H9 (cell line): Measurements from ENCODE around the gene RAD21L1. TPM values are rescaled to one million over a fixed set of nuclear protein-coding genes. Genes with fewer than 3 reads are reported as not detected.

Experiments used
- DNase-seq: peaks from one replicate; pipeline ENCODE4 v3.0.0-alpha.2; 2017
- H2AFZ ChIP-seq: one replicate; pipeline ENCODE4 v1.6.1; 2013; ENCODE audit warnings: mild to moderate bottlenecking, low read length, control low read depth, moderate library complexity
- H2AK5ac ChIP-seq: 2 replicates; pipeline ENCODE4 v1.6.1; 2013; ENCODE audit warnings: low read length, control low read depth, mixed read lengths; ENCODE audit not compliant: insufficient read length
- H2BK120ac ChIP-seq: one replicate; pipeline ENCODE4 v1.6.1; 2013; ENCODE audit warnings: low read depth, mild to moderate bottlenecking, low read length, control low read depth, inconsistent platforms; ENCODE audit not compliant: poor library complexity, severe bottlenecking
- H2BK12ac ChIP-seq: 2 replicates; pipeline ENCODE4 v1.6.1; 2013; ENCODE audit warnings: low read length, control low read depth, mixed read lengths, low read depth; ENCODE audit not compliant: insufficient read length
- H2BK15ac ChIP-seq: 2 replicates; pipeline ENCODE4 v1.6.1; 2013; ENCODE audit warnings: low read depth, low read length, control low read depth
- H2BK20ac ChIP-seq: one replicate; pipeline ENCODE4 v1.6.1; 2013; ENCODE audit warnings: low read depth, mild to moderate bottlenecking, low read length, control low read depth, inconsistent platforms; ENCODE audit not compliant: poor library complexity, severe bottlenecking
- H2BK5ac ChIP-seq: 2 replicates; pipeline ENCODE4 v1.6.1; 2013; ENCODE audit warnings: low read length, control low read depth, mixed read lengths; ENCODE audit not compliant: insufficient read length
- H3K14ac ChIP-seq: 2 replicates; pipeline ENCODE4 v1.6.1; 2013; ENCODE audit warnings: low read length, control low read depth; ENCODE audit not compliant: insufficient read depth
- H3K18ac ChIP-seq: 2 replicates; pipeline ENCODE4 v1.6.1; 2013; ENCODE audit warnings: low read depth, mild to moderate bottlenecking, mixed read lengths, low read length, control low read depth; ENCODE audit not compliant: insufficient read length
- H3K23ac ChIP-seq: 2 replicates; pipeline ENCODE4 v1.6.1; 2013; ENCODE audit warnings: low read length, control low read depth, mixed read lengths, low read depth; ENCODE audit not compliant: insufficient read length
- H3K23me2 ChIP-seq: 2 replicates; pipeline ENCODE4 v1.6.1; 2013; ENCODE audit warnings: low read depth, mild to moderate bottlenecking, mixed read lengths, low read length, control low read depth; ENCODE audit not compliant: insufficient read length, poor library complexity, severe bottlenecking
- H3K27ac ChIP-seq: 2 replicates; pipeline ENCODE4 v1.5.1; 2013; ENCODE audit warnings: low read length, control low read depth, mixed read lengths, low read depth; ENCODE audit not compliant: insufficient read length
- H3K27me3 ChIP-seq: 2 replicates; pipeline ENCODE4 v1.6.1; 2013; ENCODE audit warnings: low read length, control low read depth, inconsistent platforms; ENCODE audit not compliant: insufficient read depth
- H3K4ac ChIP-seq: 2 replicates; pipeline ENCODE4 v1.6.1; 2013; ENCODE audit warnings: low read depth, mild to moderate bottlenecking, control low read depth, inconsistent platforms, low read length, moderate library complexity
- H3K4me1 ChIP-seq: 2 replicates; pipeline ENCODE4 v1.6.1; 2013; ENCODE audit warnings: low read length, control low read depth, inconsistent platforms; ENCODE audit not compliant: insufficient read depth
- H3K4me2 ChIP-seq: 2 replicates; pipeline ENCODE4 v1.6.1; 2013; ENCODE audit warnings: low read length, control low read depth, mixed read lengths; ENCODE audit not compliant: insufficient read length, insufficient read depth
- H3K56ac ChIP-seq: 2 replicates; pipeline ENCODE4 v1.6.1; 2013; ENCODE audit warnings: low read depth, mild to moderate bottlenecking, mixed read lengths, low read length, control low read depth; ENCODE audit not compliant: insufficient read length
- H3K79me1 ChIP-seq: 2 replicates; pipeline ENCODE4 v1.6.1; 2013; ENCODE audit warnings: low read depth, mild to moderate bottlenecking, moderate library complexity, low read length, control low read depth, inconsistent platforms; ENCODE audit not compliant: insufficient read depth, poor library complexity, severe bottlenecking
- H3K79me2 ChIP-seq: 2 replicates; pipeline ENCODE4 v1.6.1; 2013; ENCODE audit warnings: low read length, control low read depth, inconsistent platforms; ENCODE audit not compliant: insufficient read depth
- H3K9ac ChIP-seq: 2 replicates; pipeline ENCODE4 v1.6.1; 2013; ENCODE audit warnings: low read length, control low read depth, mixed read lengths; ENCODE audit not compliant: insufficient read length; ENCODE audit errors: extremely low read depth
- H3K9me3 ChIP-seq: one replicate; pipeline ENCODE4 v1.6.1; 2013; ENCODE audit warnings: low read depth, low read length, inconsistent platforms; ENCODE audit not compliant: control insufficient read depth
- H3T11ph ChIP-seq: one replicate; pipeline ENCODE4 v1.6.1; 2013; ENCODE audit warnings: mild to moderate bottlenecking, low read length, control low read depth, inconsistent platforms
- H4K20me1 ChIP-seq: one replicate; pipeline ENCODE4 v1.6.1; 2013; ENCODE audit not compliant: control insufficient read depth, insufficient read length, insufficient read depth
- H4K5ac ChIP-seq: 2 replicates; pipeline ENCODE4 v1.6.1; 2013; ENCODE audit warnings: low read depth, mild to moderate bottlenecking, mixed read lengths, low read length, control low read depth; ENCODE audit not compliant: insufficient read length
- H4K8ac ChIP-seq: replicated peaks from 2 replicates; pipeline ENCODE4 v1.6.1; 2013; ENCODE audit warnings: low read length, control low read depth, mixed read lengths, low read depth; ENCODE audit not compliant: insufficient read length
- H4K91ac ChIP-seq: 2 replicates; pipeline ENCODE4 v1.6.1; 2013; ENCODE audit warnings: low read depth, mild to moderate bottlenecking, moderate library complexity, mixed read lengths, low read length, control low read depth; ENCODE audit not compliant: insufficient read length
- H3K27ac Mint-ChIP-seq, 3 experiments: 2 replicates in 2 of 3; 3 replicates in 1 of 3; pipeline ENCODE4 v1.8.0; 2020 to 2021; ENCODE audit warnings: mixed read lengths in 3 of 3, mild to moderate bottlenecking in 1 of 3, moderate library complexity in 1 of 3
- H3K27me3 Mint-ChIP-seq: 2 replicates; pipeline ENCODE4 v1.8.0; 2021; ENCODE audit warnings: low read depth, mild to moderate bottlenecking, moderate library complexity, mixed read lengths
- H3K36me3 Mint-ChIP-seq, 3 experiments: 2 replicates in 2 of 3; 3 replicates in 1 of 3; pipeline ENCODE4 v1.8.0; 2020 to 2021; ENCODE audit warnings: low read depth in 3 of 3, mixed read lengths in 3 of 3; ENCODE audit not compliant: insufficient read depth in 1 of 3
- H3K4me1 Mint-ChIP-seq, 2 experiments: 2 replicates each; pipeline ENCODE4 v1.8.0; 2020; ENCODE audit warnings: mixed read lengths in 2 of 2
- H3K4me3 Mint-ChIP-seq, 2 experiments: 2 replicates in 1 of 2; 3 replicates in 1 of 2; pipeline ENCODE4 v1.8.0; 2020 to 2021; ENCODE audit warnings: mild to moderate bottlenecking in 2 of 2, mixed read lengths in 2 of 2, moderate library complexity in 1 of 2
- H3K9me3 Mint-ChIP-seq, 2 experiments: 2 replicates in 1 of 2; 3 replicates in 1 of 2; pipeline ENCODE4 v1.8.0; 2020; ENCODE audit warnings: mild to moderate bottlenecking in 2 of 2, mixed read lengths in 2 of 2, moderate library complexity in 1 of 2
- CTCF ChIP-seq: fragments of 200-600 bp; sonication (generic); conservative IDR thresholded peaks from 3 replicates; pipeline ENCODE4 v1.8.0; 2021; ENCODE audit warnings: antibody characterized with exemption, mild to moderate bottlenecking
- WGBS: extraction: QIAGEN DNeasy Blood & Tissue Kit; methylation state at CpG from one replicate; pipeline ENCODE4 v1.1.7; 2013; ENCODE audit warnings: missing lambda C conversion rate, low lambda C conversion rate, mixed read lengths; ENCODE audit not compliant: insufficient read length; ENCODE audit errors: extremely low coverage; 5-methylcytosine and 5-hydroxymethylcytosine counted together
- total RNA-seq: library from RNA; stranded (reverse); gene quantifications from 2 replicates; pipeline ENCODE4 v1.2.1, GENCODE V29; 2021

The RAD21L1 gene
- total RNA-seq, 1 experiment from 2014 or later: not detected

GRCh38 chr20:1242099-1242498 is 16.3 kb downstream of the RAD21L1 start:
- WGBS: no CpG with 5 or more reads among the region's 3 CpGs
- Histone ChIP-seq H2BK20ac (no peak overlapping the region), H3K79me1 (no peaks in the 10 kb centered on the region), H2BK5ac (no peak overlapping the region), H3K9ac (no peak overlapping the region), H3K9me3 (no peaks in the 10 kb centered on the region), H2AFZ (no peak overlapping the region), H3K4me1 (no peaks in the 10 kb centered on the region), H3K56ac (no peak overlapping the region), H3T11ph (no peak overlapping the region), H4K20me1 (no peaks in the 10 kb centered on the region), H3K4me2 (no peak overlapping the region), H3K23me2 (no peaks in the 10 kb centered on the region), H2AK5ac (no peak overlapping the region), H3K27me3 (no peaks in the 10 kb centered on the region), H4K91ac (no peak overlapping the region), H3K27ac (no peak overlapping the region), H4K5ac (no peak overlapping the region), H3K14ac (no peak overlapping the region), H2BK15ac (no peak overlapping the region), H3K79me2 (no peaks in the 10 kb centered on the region), H3K18ac (no peak overlapping the region), H2BK120ac (no peak overlapping the region), H3K23ac (no peak overlapping the region), H4K8ac (no peak overlapping the region), H2BK12ac (no peak overlapping the region), H3K4ac (no peak overlapping the region)
- Mint-ChIP-seq H3K4me1 (peaks cover 0 to 5% of the 10 kb centered on the region in 2 experiments; a peak in 3 of 4 replicates), H3K9me3 (no peaks in the 10 kb centered on the region), H3K27ac (no peak overlapping the region), H3K36me3 (no peaks in the 10 kb centered on the region), H3K4me3 (no peak overlapping the region), H3K27me3 (peaks cover 13% of the 10 kb centered on the region)
- no peak for DNase-seq
- no peak for TF ChIP-seq CTCF
